K562 (cell line): ENCODE results near the gene FOXI1.

Source experiments
- CHD4 ChIP-seq: fragments of 200-600 bp; sonication (generic); IDR thresholded peaks from 3 replicates; pipeline ENCODE4 v1.6.1; 2012; ENCODE audit warnings: low read depth, mild to moderate bottlenecking, mixed read lengths, low read length, inconsistent platforms; ENCODE audit not compliant: insufficient read depth, insufficient replicate concordance, poor library complexity, severe bottlenecking
- GABPA ChIP-seq: fragments of 200-800 bp; sonication (Bioruptor generic); conservative IDR thresholded peaks from 2 replicates; pipeline ENCODE4 v1.6.1; 2016; ENCODE audit warnings: low read depth, missing genetic modification characterization, missing compliant biosample characterization
- JUN ChIP-seq, 2 experiments: sonication (generic) in 1 of 2; formaldehyde crosslinking in 1 of 2; IDR thresholded peaks; 2 replicates each; pipeline versions ENCODE4 v1.6.1 to v1.8.0; 2012 to 2022; ENCODE audit warnings: borderline replicate concordance in 2 of 2, mild to moderate bottlenecking in 2 of 2, improper control_type of control experiment in 1 of 2, low read depth in 1 of 2, low read length in 1 of 2, missing genetic modification reagents in 1 of 2
- MAFK ChIP-seq: IDR thresholded peaks from 2 replicates; pipeline ENCODE4 v1.6.1; 2011; ENCODE audit warnings: low read length, improper control_type of control experiment
- NRF1 ChIP-seq, 2 experiments: fragments of 450-650 bp; IDR thresholded peaks in 1 of 2; conservative IDR thresholded peaks in 1 of 2; 2 replicates each; pipeline ENCODE4 v1.6.1; 2014; ENCODE audit warnings: mild to moderate bottlenecking in 2 of 2
- PHF20 ChIP-seq: fragments of 450-650 bp; IDR thresholded peaks from 2 replicates; pipeline ENCODE4 v1.6.1; 2018; ENCODE audit not compliant: partially characterized antibody
- POLR2H ChIP-seq: IDR thresholded peaks from 2 replicates; pipeline ENCODE4 v1.6.1; 2016; ENCODE audit warnings: missing genetic modification characterization, low read depth, mild to moderate bottlenecking, control low read depth, missing compliant biosample characterization, moderate library complexity
- RAD51 ChIP-seq: fragments of 450-650 bp; IDR thresholded peaks from 2 replicates; pipeline ENCODE4 v1.7.1; 2016; ENCODE audit warnings: low read depth, mild to moderate bottlenecking, borderline replicate concordance
- TF ChIP-seq, protein P1 (sequence below): sonication (generic); formaldehyde crosslinking; IDR thresholded peaks from 2 replicates; pipeline ENCODE4 v1.8.0; 2023; ENCODE audit warnings: missing genetic modification reagents, mild to moderate bottlenecking, borderline replicate concordance
- TF ChIP-seq, protein P2 (sequence below), 2 experiments: fragments of 450-650 bp; formaldehyde crosslinking in 1 of 2; IDR thresholded peaks; 2 replicates each; pipeline versions ENCODE4 v1.4.0 to v1.6.1; 2014 to 2020; ENCODE audit warnings: mild to moderate bottlenecking in 2 of 2, borderline replicate concordance in 1 of 2, low read depth in 1 of 2
- TF ChIP-seq, protein P3 (sequence below), 3 experiments: IDR thresholded peaks in 2 of 3; conservative IDR thresholded peaks in 1 of 3; 2 replicates each; pipeline ENCODE4 v1.5.1; 2011 to 2012; ENCODE audit warnings: low read length in 3 of 3, mild to moderate bottlenecking in 3 of 3, control low read depth in 2 of 3, improper control_type of control experiment in 1 of 3, inconsistent platforms in 1 of 3, low read depth in 1 of 3, mixed read lengths in 1 of 3, moderate library complexity in 1 of 3; ENCODE audit not compliant: insufficient read depth in 2 of 3

DNA sequence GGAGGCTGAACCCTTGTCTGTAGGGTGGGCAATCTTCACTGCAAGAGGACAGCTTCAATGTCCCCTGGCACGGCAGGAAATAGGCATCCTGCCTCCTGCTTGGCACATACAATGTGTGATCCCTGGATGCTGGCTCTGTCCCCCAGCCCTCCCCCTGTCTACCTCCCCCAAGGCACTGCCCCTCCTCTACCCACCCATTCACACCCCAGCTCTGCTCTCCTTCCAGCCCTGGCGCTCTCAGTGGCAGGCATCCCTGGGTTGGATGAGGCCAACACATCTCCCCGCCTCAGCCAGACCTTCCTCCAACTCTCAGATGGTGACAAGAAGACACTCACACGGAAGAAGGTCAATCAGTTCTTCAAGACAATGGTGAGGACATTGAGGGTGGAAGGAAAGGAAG lies 24.1 kb upstream of the FOXI1 start:
- TF ChIP-seq POLR2H (tag) (no peak), PHF20 (no peak), MAFK (no peak), RAD51 (no peak), GABPA (tag) (no peak), CHD4 (no peak), NRF1 (conservative IDR thresholded peaks at IDR 0.05 in 1 of 2, IDR thresholded peaks at IDR 0.05 in 1 of 2) (no peak), JUN (IDR thresholded peaks at IDR 0.05; ENCODE audit: borderline replicate concordance, low read depth, low read length) (no peak), JUN (CRISPR knock-in tag; IDR thresholded peaks at IDR 0.05; ENCODE audit: borderline replicate concordance) (no peak)
- TF ChIP-seq, protein P1, sequence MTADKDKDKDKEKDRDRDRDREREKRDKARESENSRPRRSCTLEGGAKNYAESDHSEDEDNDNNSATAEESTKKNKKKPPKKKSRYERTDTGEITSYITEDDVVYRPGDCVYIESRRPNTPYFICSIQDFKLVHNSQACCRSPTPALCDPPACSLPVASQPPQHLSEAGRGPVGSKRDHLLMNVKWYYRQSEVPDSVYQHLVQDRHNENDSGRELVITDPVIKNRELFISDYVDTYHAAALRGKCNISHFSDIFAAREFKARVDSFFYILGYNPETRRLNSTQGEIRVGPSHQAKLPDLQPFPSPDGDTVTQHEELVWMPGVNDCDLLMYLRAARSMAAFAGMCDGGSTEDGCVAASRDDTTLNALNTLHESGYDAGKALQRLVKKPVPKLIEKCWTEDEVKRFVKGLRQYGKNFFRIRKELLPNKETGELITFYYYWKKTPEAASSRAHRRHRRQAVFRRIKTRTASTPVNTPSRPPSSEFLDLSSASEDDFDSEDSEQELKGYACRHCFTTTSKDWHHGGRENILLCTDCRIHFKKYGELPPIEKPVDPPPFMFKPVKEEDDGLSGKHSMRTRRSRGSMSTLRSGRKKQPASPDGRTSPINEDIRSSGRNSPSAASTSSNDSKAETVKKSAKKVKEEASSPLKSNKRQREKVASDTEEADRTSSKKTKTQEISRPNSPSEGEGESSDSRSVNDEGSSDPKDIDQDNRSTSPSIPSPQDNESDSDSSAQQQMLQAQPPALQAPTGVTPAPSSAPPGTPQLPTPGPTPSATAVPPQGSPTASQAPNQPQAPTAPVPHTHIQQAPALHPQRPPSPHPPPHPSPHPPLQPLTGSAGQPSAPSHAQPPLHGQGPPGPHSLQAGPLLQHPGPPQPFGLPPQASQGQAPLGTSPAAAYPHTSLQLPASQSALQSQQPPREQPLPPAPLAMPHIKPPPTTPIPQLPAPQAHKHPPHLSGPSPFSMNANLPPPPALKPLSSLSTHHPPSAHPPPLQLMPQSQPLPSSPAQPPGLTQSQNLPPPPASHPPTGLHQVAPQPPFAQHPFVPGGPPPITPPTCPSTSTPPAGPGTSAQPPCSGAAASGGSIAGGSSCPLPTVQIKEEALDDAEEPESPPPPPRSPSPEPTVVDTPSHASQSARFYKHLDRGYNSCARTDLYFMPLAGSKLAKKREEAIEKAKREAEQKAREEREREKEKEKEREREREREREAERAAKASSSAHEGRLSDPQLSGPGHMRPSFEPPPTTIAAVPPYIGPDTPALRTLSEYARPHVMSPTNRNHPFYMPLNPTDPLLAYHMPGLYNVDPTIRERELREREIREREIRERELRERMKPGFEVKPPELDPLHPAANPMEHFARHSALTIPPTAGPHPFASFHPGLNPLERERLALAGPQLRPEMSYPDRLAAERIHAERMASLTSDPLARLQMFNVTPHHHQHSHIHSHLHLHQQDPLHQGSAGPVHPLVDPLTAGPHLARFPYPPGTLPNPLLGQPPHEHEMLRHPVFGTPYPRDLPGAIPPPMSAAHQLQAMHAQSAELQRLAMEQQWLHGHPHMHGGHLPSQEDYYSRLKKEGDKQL (CRISPR knock-in tag) = no peak
- TF ChIP-seq, protein P2, sequence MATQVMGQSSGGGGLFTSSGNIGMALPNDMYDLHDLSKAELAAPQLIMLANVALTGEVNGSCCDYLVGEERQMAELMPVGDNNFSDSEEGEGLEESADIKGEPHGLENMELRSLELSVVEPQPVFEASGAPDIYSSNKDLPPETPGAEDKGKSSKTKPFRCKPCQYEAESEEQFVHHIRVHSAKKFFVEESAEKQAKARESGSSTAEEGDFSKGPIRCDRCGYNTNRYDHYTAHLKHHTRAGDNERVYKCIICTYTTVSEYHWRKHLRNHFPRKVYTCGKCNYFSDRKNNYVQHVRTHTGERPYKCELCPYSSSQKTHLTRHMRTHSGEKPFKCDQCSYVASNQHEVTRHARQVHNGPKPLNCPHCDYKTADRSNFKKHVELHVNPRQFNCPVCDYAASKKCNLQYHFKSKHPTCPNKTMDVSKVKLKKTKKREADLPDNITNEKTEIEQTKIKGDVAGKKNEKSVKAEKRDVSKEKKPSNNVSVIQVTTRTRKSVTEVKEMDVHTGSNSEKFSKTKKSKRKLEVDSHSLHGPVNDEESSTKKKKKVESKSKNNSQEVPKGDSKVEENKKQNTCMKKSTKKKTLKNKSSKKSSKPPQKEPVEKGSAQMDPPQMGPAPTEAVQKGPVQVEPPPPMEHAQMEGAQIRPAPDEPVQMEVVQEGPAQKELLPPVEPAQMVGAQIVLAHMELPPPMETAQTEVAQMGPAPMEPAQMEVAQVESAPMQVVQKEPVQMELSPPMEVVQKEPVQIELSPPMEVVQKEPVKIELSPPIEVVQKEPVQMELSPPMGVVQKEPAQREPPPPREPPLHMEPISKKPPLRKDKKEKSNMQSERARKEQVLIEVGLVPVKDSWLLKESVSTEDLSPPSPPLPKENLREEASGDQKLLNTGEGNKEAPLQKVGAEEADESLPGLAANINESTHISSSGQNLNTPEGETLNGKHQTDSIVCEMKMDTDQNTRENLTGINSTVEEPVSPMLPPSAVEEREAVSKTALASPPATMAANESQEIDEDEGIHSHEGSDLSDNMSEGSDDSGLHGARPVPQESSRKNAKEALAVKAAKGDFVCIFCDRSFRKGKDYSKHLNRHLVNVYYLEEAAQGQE (IDR thresholded peaks at IDR 0.05; ENCODE audit: borderline replicate concordance) = no peak
- TF ChIP-seq, protein P2 (CRISPR knock-in tag; IDR thresholded peaks at IDR 0.05; ENCODE audit: low read depth) = no peak
- TF ChIP-seq, protein P3, sequence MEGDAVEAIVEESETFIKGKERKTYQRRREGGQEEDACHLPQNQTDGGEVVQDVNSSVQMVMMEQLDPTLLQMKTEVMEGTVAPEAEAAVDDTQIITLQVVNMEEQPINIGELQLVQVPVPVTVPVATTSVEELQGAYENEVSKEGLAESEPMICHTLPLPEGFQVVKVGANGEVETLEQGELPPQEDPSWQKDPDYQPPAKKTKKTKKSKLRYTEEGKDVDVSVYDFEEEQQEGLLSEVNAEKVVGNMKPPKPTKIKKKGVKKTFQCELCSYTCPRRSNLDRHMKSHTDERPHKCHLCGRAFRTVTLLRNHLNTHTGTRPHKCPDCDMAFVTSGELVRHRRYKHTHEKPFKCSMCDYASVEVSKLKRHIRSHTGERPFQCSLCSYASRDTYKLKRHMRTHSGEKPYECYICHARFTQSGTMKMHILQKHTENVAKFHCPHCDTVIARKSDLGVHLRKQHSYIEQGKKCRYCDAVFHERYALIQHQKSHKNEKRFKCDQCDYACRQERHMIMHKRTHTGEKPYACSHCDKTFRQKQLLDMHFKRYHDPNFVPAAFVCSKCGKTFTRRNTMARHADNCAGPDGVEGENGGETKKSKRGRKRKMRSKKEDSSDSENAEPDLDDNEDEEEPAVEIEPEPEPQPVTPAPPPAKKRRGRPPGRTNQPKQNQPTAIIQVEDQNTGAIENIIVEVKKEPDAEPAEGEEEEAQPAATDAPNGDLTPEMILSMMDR (IDR thresholded peaks at IDR 0.05 in 2 of 3, conservative IDR thresholded peaks at IDR 0.05 in 1 of 3; ENCODE audit: insufficient read depth in 2 of 3, low read depth in 1 of 3, low read length in 3 of 3) = no peak
